T-helper 9 cell (primary cell): ENCODE data around the gene FIGN.

Experiments used
- DNase-seq: peaks from one replicate; pipeline ENCODE4 v3.0.0-alpha.2; 2020

Gene FIGN

DNA sequence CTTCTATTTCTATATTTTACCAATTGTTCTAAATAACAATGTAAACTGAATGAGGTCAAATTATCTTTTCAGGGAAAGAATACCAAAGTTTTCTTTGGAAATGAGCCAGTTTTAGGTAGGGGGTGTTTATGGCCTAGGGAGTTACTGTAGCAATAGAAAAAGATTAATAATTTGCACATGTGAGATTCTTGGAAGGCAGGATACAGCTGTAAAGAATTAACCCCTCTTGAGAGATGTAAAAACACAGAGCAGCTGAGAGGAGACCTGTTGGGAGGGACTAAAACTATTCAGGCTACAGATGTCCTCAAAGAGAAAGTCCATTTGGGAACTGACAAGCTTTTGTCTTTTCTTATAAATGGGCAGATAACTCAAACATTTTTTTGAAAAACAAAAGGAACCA is 182.2 kb downstream of the FIGN start:
- DNase-seq, result no peak

DNA sequence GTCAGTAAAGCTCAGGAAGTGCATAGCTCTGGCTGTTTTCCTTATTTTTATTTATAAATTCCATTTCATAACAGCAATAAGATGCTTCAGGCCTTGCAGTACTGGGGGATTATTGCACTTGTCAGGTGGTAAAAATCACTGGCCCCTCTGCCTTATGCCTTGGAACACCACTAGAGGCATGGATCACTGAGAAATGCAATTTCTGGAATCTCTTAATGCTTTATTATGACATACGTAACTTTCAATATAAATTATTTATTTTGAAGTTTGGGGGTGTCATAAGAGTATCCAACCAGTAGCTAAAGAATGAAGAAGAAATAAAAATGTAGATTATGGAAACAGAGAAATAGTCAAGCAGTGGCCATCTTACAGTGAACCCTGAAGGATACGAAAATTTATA is 183.1 kb downstream of the FIGN start:
- no peak for DNase-seq

DNA sequence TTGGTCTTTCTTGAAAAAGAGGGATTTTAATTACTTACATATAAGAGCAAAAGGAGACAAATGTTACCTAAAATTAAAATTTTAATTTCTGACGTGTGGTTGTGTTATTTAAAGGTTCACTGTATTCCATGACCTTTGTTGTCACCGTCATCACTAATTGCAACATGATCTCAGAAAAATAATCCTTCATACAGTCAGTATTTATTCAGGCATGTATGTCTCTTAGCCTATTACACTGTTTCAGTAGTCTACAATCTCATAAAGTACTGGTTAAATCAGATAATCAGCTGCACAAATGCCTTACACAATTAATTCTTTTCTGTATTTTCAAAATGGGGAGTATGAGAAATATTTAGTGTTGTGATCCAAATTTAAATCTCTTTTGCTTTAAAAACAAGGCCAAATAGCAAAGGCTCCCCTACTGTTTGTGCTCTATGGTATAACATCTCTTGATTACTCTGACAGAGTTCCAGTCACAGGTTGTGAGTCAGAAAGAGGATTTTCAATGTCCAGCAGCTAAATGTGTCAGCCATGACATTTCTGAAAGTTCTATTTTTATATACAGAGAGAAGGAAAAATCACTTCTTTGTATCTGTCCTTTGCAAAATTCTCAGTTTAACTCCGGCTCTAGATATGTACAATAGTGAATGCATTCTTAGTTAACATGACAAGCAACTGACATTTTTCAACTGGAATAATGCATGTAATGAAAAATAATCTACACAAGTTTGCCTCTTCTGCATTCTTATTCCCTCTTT is 184.0 kb downstream of the FIGN start:
- DNase-seq, result no peak

DNA sequence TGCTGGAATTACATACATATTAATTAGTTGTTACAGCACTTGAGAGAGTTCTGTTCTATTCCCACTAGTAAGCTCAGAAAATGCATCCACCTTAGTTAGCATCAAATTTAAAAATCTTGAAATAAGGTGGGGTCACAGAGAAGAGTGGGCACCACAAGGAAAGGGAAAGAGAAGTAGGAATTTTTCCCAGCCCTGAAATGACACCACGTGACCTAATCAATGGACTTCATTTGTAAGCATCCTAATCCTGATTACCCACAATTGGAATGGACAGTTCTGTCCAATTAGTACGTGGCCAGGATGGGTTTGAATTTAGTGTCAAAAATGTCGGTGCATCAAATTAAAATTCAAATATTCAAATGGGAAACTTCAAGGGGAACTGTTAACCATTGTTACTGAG is 186.8 kb downstream of the FIGN start:
- no peak for DNase-seq
